DMS79 (cell line): ENCODE measurements around the gene CSNK1A1.
"Not testable (repeated sequence)": the region's sequence is repeated elsewhere in the genome, so short reads cannot be mapped to it uniquely, and the experiment has no call there.

ENCODE experiments used
- DNase-seq: peaks from one replicate; lab custom pipeline; 2025; lab: John Stamatoyannopoulos, UW

The CSNK1A1 gene

GRCh38 chr5:149551227-149552037 lies at the start of gene CSNK1A1:
Gene CSNK1A1 (minus strand): TSS chr5:149551439. CDS start chr5:149550964, 475 bp downstream.
- DNase-seq: peak; percentile 86

GRCh38 chr5:149600932-149601331 lies 49.7 kb upstream of the CSNK1A1 start:
- no peak for DNase-seq

GRCh38 chr5:149599375-149599774 lies 48.1 kb upstream of the CSNK1A1 start:
- DNase-seq: no peak

GRCh38 chr5:149598966-149599365 lies 47.7 kb upstream of the CSNK1A1 start:
- no peak for DNase-seq

- not testable (repeated sequence) for DNase-seq
Observed at GRCh38 chr5:149598234-149598633, 47.0 kb upstream of the CSNK1A1 start.

GRCh38 chr5:149597618-149598017 lies 46.4 kb upstream of the CSNK1A1 start:
- DNase-seq: no peak

- no peak for DNase-seq
Observed at GRCh38 chr5:149596712-149597111, 45.5 kb upstream of the CSNK1A1 start.

- DNase-seq: not testable (repeated sequence)
Observed at GRCh38 chr5:149595105-149595504, 43.9 kb upstream of the CSNK1A1 start.

GRCh38 chr5:149594206-149594895 lies 43.1 kb upstream of the CSNK1A1 start:
- no peak for DNase-seq

- DNase-seq: no peak
Observed at GRCh38 chr5:149593370-149593769, 42.1 kb upstream of the CSNK1A1 start.

GRCh38 chr5:149588936-149589335 lies 37.7 kb upstream of the CSNK1A1 start:
- DNase-seq: no peak

GRCh38 chr5:149586708-149587318 lies 35.6 kb upstream of the CSNK1A1 start:
- DNase-seq: no peak

GRCh38 chr5:149585910-149586309 lies 34.7 kb upstream of the CSNK1A1 start:
- DNase-seq: no peak

- no peak for DNase-seq
Observed at GRCh38 chr5:149584121-149584520, 32.9 kb upstream of the CSNK1A1 start.

GRCh38 chr5:149583394-149583793 lies 32.2 kb upstream of the CSNK1A1 start:
- DNase-seq: no peak

GRCh38 chr5:149581931-149582768 lies 30.9 kb upstream of the CSNK1A1 start:
- DNase-seq: no peak

- no peak for DNase-seq
Observed at GRCh38 chr5:149581192-149581861, 30.1 kb upstream of the CSNK1A1 start, which contains the start of gene ARHGEF37. Gene ARHGEF37 (plus strand): TSS chr5:149581498. CDS start chr5:149597770, 16,272 bp downstream.

GRCh38 chr5:149580808-149581191 lies 29.6 kb upstream of the CSNK1A1 start:
- no peak for DNase-seq

GRCh38 chr5:149578896-149579295 lies 27.7 kb upstream of the CSNK1A1 start:
- DNase-seq: no peak

- DNase-seq: no peak
Observed at GRCh38 chr5:149576021-149576420, 24.8 kb upstream of the CSNK1A1 start.

GRCh38 chr5:149575131-149575530 lies 23.9 kb upstream of the CSNK1A1 start:
- no peak for DNase-seq
